PFSK-1 (cell line): ENCODE results near the gene GLRA1.
A peak's percentile ranks its signal among the peaks of the same experiment; 100 is the strongest.

Source experiments
- FOXP2 ChIP-seq: optimal IDR thresholded peaks from 2 replicates; pipeline ENCODE3; 2011; ENCODE audit warnings: borderline replicate concordance, control low read depth, inconsistent platforms; ENCODE audit not compliant: insufficient read depth; ENCODE audit errors: extremely low read length, extremely low read depth
- POLR2AphosphoS5 ChIP-seq: IDR thresholded peaks from 2 replicates; pipeline ENCODE4 v1.6.1; 2012; ENCODE audit warnings: low read depth, mild to moderate bottlenecking, control low read depth, low read length, moderate library complexity
- REST ChIP-seq, 2 experiments: IDR thresholded peaks; 2 replicates each; pipeline versions ENCODE4 v1.6.1 to v1.8.0; 2011 to 2012; ENCODE audit warnings: low read depth in 2 of 2, low read length in 2 of 2, control low read depth in 1 of 2, inconsistent platforms in 1 of 2, mild to moderate bottlenecking in 1 of 2, moderate library complexity in 1 of 2; ENCODE audit not compliant: insufficient read depth in 1 of 2
- SIN3A ChIP-seq: IDR thresholded peaks from 2 replicates; pipeline ENCODE4 v1.6.1; 2012; ENCODE audit warnings: mild to moderate bottlenecking, low read length, moderate library complexity, borderline replicate concordance; ENCODE audit not compliant: insufficient read depth
- TAF1 ChIP-seq: IDR thresholded peaks from 2 replicates; pipeline ENCODE4 v1.6.1; 2012; ENCODE audit warnings: low read length, control low read depth, borderline replicate concordance; ENCODE audit not compliant: insufficient read depth

The GLRA1 gene

DNA sequence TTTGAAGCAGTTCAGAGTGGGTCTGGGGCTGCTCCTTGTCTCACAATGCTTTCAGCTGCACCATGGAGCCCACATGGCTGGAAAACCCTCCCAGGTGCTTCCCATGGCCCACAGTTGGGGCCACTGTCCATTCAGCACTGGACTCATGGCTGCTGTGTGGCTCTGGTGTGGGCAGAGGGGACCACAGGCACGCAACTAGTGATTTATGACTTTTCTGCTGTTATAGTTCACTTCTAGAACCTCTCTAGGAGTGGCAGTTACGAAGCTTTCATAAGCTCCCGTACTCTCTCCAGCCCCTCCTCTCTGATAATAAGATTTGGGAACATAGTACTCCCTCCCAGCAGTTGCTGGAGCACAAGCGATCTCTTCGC lies 29.0 kb downstream of the GLRA1 start:
- TF ChIP-seq FOXP2 (no peak), POLR2AphosphoS5 (no peak), REST (IDR thresholded peaks at IDR 0.05; ENCODE audit: insufficient read depth in 1 of 2, low read depth in 2 of 2, low read length in 2 of 2) (peak in 1 of 2 experiments; percentile 85; a peak in 2 of 4 replicates), TAF1 (no peak)

GRCh38 chr5:151892393-151892792 lies 32.3 kb downstream of the GLRA1 start:
- TF ChIP-seq TAF1 (no peak), FOXP2 (no peak), POLR2AphosphoS5 (no peak), SIN3A (no peak), REST (IDR thresholded peaks at IDR 0.05; ENCODE audit: insufficient read depth in 1 of 2, low read depth in 2 of 2, low read length in 2 of 2) (no peak)

DNA sequence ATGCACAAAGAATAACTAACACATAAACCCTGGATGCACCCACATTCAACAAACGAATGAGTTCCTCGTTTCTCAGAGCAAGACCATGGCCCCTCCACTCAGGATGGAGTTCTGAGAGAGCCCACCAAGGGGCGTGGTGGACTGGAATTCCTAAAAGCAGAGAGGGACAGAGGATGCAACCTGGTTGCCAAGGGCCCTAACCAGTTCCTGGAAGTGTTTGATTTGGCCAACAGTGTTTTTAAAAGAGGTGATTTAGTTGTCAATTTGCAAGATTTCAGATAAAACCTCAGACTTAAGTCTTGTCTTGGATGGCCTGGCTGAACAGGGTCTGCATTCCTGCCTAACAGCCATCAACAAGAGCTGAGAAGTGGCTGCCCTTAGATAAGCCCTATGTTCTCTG lies 34.4 kb downstream of the GLRA1 start:
- TF ChIP-seq SIN3A (no peak), POLR2AphosphoS5 (no peak), FOXP2 (no peak), REST (IDR thresholded peaks at IDR 0.05; ENCODE audit: insufficient read depth in 1 of 2, low read depth in 2 of 2, low read length in 2 of 2) (no peak), TAF1 (no peak)

DNA sequence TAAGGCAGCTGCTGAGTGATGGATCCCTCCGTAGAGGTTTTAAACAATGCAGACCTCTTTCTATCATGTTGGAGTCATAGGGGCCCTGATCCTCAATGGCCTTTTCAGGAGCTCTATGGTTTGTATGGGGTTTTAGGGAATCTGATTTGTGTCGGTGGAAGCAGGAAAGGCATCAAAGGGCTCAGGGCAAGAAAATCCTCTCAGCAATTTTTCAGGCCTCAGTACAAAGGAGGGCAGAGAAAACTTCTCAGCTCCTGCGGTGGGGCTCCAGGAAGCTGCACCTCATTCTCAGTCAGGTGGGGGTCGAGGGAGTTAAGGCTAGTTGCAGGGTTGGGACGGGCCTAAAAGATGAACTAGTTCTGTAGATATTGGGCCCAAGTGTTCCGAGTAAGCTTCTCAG lies 35.0 kb downstream of the GLRA1 start:
- TF ChIP-seq SIN3A = no peak
- no peak for TF ChIP-seq FOXP2
- no peak for TF ChIP-seq REST (IDR thresholded peaks at IDR 0.05; ENCODE audit: insufficient read depth in 1 of 2, low read depth in 2 of 2, low read length in 2 of 2)

DNA sequence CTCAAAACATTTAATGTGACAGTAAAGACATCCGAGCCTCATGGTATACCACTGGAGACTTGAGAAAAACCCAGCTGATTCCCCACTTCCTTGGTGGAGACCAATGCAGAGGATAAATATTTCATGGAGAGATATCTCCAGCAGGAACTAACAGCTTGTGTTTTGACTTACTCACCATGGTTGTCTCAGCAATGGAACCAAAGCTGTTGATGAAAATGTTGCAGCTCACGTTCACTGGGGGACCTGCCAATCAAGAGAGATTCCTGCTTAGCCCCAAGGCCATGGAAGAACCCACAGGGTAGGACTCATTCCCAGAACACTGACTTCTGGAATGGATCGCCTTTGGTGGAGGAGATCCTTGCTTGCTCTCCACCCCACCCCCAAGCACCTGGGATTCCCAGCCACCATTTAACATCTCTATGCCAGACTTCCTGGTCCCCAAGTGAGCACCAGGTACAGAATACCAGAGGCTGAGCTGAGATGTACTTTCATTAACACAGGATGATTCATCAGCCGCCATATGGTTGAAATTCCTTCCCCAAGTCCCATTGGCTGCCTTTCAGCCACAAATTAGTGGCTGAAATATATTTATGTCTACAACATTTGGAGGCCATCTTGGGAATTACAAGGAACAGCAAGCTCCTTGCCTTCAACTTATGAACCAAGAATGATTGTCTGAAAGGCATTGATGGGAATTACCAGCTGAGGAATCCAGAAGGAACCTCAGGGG lies 37.9 kb downstream of the GLRA1 start:
- no peak for TF ChIP-seq REST (IDR thresholded peaks at IDR 0.05; ENCODE audit: insufficient read depth in 1 of 2, low read depth in 2 of 2, low read length in 2 of 2)
- TF ChIP-seq POLR2AphosphoS5 = no peak
- TF ChIP-seq TAF1 = no peak
- no peak for TF ChIP-seq SIN3A
- TF ChIP-seq FOXP2 = no peak
